ENCODE data around the gene EREG.

DNA sequence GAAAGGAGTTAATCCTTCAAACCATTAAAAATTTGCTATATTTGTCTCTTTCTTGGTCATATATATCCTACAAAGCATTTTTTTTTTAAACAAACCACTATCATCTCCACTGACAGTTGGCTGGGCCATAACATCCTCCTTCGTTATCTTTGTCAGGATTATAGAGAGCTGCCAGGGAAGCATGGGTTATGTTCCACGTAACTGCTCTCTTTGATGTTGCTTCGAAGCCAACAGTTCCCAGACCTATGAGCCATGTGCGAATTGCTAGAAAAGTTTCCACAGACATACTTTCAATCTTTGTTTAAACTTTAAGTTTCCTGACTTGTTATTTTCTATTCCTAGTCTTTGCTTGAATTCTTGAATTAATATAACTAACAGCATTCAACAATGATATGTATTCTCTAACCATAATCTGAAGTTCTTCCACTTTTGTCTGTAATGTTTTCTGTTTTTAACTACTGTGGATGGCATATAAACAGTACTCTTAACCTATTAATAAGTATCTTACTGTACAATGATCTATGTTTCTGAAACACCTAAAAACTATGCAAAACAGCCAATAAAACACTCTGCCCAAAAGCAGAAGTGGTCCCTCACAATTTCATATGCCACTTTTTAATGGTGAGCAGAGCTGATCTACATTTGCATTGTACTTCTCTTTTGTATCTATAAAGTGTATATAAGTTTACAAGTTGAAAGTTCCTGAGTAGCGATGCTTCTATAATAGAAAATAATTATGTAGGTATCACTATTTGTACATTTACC is 37.9 kb downstream of the EREG start:
- TF ChIP-seq TRIM28 (IDR thresholded peaks at IDR 0.05) (no peak), YY1 (IDR thresholded peaks at IDR 0.05; ENCODE audit: borderline replicate concordance in 1 of 3, control insufficient read depth in 1 of 3, extremely low read depth in 1 of 3, insufficient read depth in 3 of 3, insufficient read length in 1 of 3, insufficient replicate concordance in 2 of 3, low read depth in 1 of 3, low read length in 2 of 3) (no peak), ZNF3 (CRISPR knock-in tag; IDR thresholded peaks at IDR 0.05) (no peak), CEBPB (tag; IDR thresholded peaks at IDR 0.05) (no peak)
- TF ChIP-seq, protein P1, sequence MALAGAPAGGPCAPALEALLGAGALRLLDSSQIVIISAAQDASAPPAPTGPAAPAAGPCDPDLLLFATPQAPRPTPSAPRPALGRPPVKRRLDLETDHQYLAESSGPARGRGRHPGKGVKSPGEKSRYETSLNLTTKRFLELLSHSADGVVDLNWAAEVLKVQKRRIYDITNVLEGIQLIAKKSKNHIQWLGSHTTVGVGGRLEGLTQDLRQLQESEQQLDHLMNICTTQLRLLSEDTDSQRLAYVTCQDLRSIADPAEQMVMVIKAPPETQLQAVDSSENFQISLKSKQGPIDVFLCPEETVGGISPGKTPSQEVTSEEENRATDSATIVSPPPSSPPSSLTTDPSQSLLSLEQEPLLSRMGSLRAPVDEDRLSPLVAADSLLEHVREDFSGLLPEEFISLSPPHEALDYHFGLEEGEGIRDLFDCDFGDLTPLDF (CRISPR knock-in tag; IDR thresholded peaks at IDR 0.05): no peak

Data from K562 (cell line).